ENCODE data around the gene FETUB. TPM values are rescaled to one million over a fixed set of nuclear protein-coding genes. Genes with fewer than 3 reads are reported as not detected.

The FETUB gene, protein sequence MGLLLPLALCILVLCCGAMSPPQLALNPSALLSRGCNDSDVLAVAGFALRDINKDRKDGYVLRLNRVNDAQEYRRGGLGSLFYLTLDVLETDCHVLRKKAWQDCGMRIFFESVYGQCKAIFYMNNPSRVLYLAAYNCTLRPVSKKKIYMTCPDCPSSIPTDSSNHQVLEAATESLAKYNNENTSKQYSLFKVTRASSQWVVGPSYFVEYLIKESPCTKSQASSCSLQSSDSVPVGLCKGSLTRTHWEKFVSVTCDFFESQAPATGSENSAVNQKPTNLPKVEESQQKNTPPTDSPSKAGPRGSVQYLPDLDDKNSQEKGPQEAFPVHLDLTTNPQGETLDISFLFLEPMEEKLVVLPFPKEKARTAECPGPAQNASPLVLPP
- not detected in 2 replicates for total RNA-seq

GRCh38 chr3:186639778-186640472 lies at the start of gene FETUB:
FETUB (plus strand) TSS chr3:186640399; CDS start chr3:186640461, 62 bp downstream.

DNA sequence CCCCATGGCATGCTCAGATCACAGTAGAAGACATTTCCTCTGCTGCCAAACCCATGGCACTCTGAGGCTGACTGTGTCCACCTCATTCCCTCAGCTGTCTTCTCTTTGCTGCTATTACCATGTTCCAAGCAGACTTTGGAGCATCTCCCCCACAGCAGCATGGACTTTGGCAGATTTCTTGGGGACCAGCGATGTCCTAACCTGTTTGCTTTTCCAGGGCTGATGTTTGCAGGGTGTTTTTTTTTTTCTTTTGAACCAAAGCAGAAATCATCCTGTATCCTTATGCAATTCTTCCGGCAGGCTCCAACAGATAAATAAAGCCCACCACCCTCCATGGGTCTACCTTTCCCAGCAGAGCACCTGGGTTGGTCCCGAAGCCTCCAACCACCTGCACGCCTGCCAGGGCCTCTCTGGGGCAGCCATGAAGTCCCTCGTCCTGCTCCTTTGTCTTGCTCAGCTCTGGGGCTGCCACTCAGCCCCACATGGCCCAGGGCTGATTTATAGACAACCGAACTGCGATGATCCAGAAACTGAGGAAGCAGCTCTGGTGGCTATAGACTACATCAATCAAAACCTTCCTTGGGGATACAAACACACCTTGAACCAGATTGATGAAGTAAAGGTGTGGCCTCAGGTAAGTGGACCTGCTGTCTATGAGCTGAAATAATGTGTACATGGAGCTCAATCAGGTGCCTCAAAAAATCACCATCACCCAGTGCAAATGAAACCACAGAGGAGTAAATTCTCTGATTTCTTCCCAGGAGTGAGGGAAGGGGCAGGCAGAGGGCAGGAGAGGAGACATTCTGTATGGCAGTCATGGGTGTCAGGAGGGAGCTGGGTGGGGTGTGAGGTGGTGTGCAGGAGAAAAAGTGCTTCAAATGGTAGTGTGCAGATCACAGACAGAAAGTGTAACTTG lies 27.2 kb upstream of the FETUB start, which contains the start of gene AHSG:
Gene AHSG, plus strand, starts transcription at position 340 of the 916 bp plus-strand sequence. Its CDS starts 82 bp downstream, at position 422.

DNA sequence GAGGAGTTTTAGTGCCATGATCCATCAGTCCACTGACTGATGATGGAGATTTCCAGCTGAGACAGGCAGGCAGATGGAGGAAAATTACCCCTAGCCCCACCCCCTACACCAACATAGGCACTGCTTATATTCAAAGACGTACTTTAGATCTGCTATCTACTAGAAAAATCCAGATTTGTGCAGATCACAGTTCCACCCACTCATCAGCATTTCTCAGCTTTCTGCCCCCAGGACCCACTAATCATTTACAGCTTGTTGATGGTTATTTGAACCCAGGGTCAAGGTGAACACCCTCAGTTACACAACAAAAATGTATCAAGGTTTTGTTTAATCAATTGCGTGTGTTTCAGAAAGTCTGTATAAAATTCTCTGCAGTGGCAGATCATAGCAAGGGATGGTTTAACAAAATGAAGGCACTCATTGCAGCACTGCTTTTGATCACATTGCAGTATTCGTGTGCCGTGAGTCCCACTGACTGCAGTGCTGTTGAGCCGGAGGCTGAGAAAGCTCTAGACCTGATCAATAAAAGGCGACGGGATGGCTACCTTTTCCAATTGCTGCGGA lies 25.5 kb downstream of the FETUB start, which contains the start of gene HRG:
Gene HRG, plus strand, starts transcription at position 390 of the 564 bp plus-strand sequence. Its CDS starts 18 bp downstream, at position 408.

Other genes with a start within 250 kb of the FETUB start
- 0.65 and 1.5 TPM in 2 replicates for gene CRYGS, start 96.0 kb upstream of the FETUB start, total RNA-seq
- gene TBCCD1, start 73.1 kb upstream of the FETUB start, total RNA-seq = 16.2 and 26.9 TPM in 2 replicates
- gene DNAJB11, start 69.7 kb upstream of the FETUB start, total RNA-seq = 76.6 and 82.2 TPM in 2 replicates
- gene AHSG, start 27.3 kb upstream of the FETUB start, total RNA-seq = not detected in 2 replicates
- not detected in 2 replicates for gene HRG, start 25.6 kb downstream of the FETUB start, total RNA-seq
- not detected in 2 replicates for gene KNG1, start 77.0 kb downstream of the FETUB start, total RNA-seq
- 732 and 2,203 TPM in 2 replicates for gene EIF4A2, start 143.2 kb downstream of the FETUB start, total RNA-seq
- gene RFC4, start 166.1 kb downstream of the FETUB start, total RNA-seq = 42.6 and 49.2 TPM in 2 replicates
- not detected in 2 replicates for gene ADIPOQ, start 202.3 kb downstream of the FETUB start, total RNA-seq

Measured in epithelial cell of umbilical artery (primary cell).